Measurements from ENCODE around the gene PLEKHH1.

Gene PLEKHH1

DNA sequence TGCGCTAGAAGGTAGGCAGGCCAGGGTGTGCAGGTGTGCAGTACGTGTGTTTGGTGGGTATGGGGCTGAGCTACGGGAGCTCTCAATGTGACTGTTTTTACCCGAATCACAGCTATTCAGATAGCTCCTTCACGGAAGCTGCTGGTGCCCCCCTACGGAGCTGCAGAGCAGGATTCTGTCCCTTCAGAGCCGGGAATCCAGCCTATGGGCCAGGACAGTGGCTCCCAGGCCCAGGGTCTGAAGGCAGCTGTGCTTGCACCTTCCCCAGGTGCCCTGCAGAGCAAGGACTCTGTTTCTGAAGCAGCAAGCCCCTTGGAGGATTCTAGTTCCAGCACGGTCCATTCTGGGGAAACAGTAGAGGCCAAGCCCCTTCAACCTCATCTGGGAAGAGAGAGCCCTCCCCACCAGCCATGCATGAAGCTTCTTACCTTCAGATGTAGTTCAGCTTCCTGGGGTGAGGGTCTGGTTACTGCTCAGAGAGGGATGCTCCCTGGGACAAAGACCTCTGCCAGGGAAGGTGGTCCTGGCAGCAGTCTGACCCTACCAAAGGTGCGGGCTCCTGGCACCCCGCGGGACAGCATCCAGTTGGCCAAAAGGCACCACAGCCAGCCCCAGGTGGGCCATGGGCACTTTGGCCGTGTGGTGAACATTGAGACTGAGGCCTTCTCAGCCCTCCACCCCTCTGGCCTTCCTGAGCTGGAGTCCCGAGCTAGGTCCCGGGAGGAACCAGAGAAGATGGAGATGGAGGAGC lies 29.1 kb downstream of the PLEKHH1 start:
- no peak for DNase-seq (ENCODE audit: low read depth, low spot score)

DNA sequence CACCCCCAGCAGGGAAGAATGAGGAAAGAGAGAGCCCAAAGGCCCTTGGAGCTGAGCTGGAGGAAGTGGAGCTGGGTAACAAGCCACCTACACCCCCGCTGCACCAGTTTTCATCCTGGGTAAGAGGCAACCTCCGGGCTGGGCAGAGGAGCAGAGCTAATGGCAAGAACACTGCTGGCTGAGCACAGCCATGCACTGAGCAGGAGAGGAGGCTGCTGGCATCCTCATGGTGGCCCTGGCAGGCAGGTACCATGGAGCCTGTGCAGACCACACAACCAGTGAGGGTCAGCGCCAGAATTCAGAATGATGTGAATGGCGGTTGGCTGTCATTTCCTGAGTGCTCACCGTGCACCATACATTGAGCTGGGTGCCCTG lies 29.7 kb downstream of the PLEKHH1 start:
- DNase-seq (ENCODE audit: low read depth, low spot score), result no peak

DNA sequence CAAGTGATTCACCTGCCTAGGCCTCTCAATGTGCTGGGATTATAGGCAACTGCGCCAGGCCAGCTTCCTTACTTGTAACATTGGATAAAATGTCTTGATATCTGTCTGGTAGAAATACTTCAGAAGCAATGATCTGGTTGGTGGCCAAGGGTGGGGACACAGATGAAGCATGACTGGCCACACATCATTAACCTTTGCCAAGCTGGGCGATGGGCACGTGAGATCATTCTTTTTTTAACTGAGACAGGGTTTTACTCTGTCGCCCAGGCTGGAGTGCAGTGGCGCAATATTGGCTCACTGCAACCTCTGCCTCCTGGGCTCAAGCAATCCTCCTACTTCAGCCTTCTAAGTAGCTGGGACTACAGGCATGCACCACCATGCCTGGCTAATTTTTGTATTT lies 31.1 kb downstream of the PLEKHH1 start:
- no peak for DNase-seq (ENCODE audit: low read depth, low spot score)

DNA sequence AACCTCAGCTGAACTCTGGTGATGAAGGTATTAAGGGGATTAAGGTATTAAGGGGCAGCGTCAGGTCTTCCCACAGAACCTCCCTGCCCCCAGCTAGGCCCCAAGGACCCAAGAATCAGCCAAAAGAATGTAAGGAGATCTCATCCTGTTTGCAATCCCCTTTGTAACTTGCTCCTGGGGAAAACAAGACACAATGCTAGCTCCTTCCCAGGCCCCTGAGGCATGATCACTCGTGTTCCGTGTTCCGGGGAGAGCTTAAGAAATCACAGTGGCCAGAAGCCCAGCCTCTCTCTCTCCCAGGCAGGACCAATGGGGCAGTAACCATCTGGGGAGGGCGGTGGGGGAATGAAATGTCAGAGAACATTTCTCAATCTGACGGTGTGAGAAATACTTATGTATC lies 33.8 kb downstream of the PLEKHH1 start:
- DNase-seq (ENCODE audit: low read depth, low spot score), result no peak

DNA sequence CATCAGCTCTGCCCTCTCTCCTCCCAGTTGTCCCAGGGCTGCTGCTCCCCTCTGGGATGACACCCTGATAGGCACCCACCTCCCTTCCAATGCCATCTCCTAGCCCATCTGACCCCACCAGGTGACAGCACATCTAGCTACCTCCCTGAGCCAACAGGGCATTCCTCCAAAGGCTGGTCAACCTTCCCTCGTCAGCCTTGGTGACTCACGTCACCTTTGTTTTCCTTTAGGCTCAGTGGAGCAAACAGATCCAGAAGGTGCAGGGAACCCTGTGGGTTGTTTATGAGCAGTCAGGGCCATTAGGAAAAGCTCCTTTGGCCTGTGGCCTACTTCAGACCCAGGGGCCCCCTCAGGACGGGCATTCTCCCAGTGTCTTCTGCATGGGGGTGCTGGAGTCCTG lies 34.6 kb downstream of the PLEKHH1 start:
- DNase-seq (ENCODE audit: low read depth, low spot score), result no peak

- DNase-seq (ENCODE audit: low read depth, low spot score), result no peak
These were observed 36.0 kb downstream of the PLEKHH1 start for GRCh38 chr14:67569011-67569650.

- DNase-seq (ENCODE audit: low read depth, low spot score), result no peak
These were observed 36.7 kb downstream of the PLEKHH1 start for GRCh38 chr14:67569651-67570290.

- DNase-seq (ENCODE audit: low read depth, low spot score), result no peak
These were observed 37.4 kb downstream of the PLEKHH1 start for GRCh38 chr14:67570453-67570852.

- DNase-seq (ENCODE audit: low read depth, low spot score), result peak; percentile 52
These were observed 38.3 kb downstream of the PLEKHH1 start for GRCh38 chr14:67571275-67571990.

- no peak for DNase-seq (ENCODE audit: low read depth, low spot score)
These were observed 38.9 kb downstream of the PLEKHH1 start for GRCh38 chr14:67571991-67572323.

DNA sequence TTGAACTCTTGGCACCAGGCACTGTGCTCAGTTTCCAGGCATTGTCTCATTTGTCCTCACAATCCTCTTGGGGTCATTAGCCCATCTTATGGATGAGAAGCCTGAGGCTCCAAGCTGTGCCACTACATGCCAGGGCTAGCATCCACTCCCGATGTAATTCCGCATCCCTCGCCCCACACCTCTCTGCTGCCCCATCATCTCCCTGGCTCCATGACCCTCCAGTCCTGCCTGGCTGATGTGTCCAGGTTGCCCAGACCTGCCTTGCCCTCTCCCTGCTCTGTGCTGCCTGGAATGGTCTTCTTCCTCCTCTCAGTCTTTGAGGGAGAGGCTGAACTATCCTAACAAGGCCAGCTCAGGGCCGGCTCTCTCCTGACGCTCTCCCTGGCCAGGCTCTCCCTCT lies 39.5 kb downstream of the PLEKHH1 start:
- no peak for DNase-seq (ENCODE audit: low read depth, low spot score)

GRCh38 chr14:67573228-67574010 lies 40.3 kb downstream of the PLEKHH1 start:
- DNase-seq (ENCODE audit: low read depth, low spot score), result no peak

- DNase-seq (ENCODE audit: low read depth, low spot score), result no peak
These were observed 41.1 kb downstream of the PLEKHH1 start for GRCh38 chr14:67574156-67574555.

DNA sequence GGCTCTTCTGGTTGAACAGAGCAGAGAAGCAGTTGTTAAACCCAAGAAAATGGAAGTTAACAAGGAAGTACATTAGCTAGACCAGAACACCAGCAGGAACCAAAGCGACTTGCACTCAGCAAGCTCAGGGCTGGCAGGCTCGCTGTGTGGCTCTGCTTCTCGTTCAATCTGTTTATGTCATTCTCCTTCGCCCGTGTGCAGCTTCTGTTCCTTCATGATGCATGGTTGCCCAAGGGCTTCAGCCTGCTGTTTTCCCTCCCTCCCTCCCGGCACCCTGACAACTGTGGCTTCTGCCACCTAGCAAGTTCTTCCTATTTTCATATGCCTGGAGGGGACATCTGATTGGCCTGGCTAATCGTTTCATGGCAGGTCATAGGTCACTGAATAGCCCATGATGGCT lies 41.7 kb downstream of the PLEKHH1 start:
- DNase-seq (ENCODE audit: low read depth, low spot score), result no peak

DNA sequence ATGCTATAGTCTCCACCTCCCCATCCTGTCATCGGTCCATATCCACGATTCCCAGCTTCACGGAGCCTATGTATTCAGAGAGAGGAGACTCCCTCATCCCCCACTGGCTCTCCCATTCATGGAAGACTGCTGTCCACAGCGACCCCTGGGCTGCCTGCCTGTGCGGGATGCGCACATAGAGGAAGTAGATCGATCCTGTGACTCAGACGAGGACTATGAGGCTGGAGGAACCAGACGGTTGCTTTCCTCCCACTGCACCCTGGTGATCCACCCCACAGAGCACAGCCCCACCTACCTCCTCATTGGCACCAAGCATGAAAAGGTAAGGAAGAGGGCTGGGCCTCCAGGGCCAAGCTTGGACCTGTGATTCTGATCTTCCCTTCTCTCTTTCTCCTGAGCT lies 42.6 kb downstream of the PLEKHH1 start:
- DNase-seq (ENCODE audit: low read depth, low spot score), result no peak

GRCh38 chr14:67576216-67576955 lies 43.3 kb downstream of the PLEKHH1 start:
- no peak for DNase-seq (ENCODE audit: low read depth, low spot score)

- no peak for DNase-seq (ENCODE audit: low read depth, low spot score)
These were observed 44.2 kb downstream of the PLEKHH1 start for GRCh38 chr14:67577181-67577808.

- no peak for DNase-seq (ENCODE audit: low read depth, low spot score)
These were observed 45.0 kb downstream of the PLEKHH1 start for GRCh38 chr14:67577909-67578749.

- DNase-seq (ENCODE audit: low read depth, low spot score), result no peak
These were observed 46.0 kb downstream of the PLEKHH1 start for GRCh38 chr14:67579040-67579439.

DNA sequence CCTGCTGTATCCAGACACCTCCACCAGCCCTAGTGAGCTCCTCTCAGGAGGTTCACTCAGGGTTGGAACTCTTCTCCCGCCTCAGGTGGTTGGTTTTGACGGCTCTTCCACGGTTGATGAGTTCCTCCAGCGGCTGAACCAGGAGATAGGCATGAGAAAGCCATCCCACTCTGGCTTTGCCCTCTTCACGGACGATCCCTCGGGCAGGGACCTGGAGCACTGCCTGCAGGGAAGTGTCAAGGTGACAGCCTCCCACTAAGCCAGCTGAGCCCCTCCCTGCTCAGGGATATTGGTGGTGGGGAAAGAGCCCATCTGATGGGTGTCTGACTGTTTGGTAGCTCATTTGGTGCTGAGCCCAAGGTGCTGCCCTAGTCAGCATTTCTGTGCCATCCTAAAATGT lies 46.5 kb downstream of the PLEKHH1 start:
- no peak for DNase-seq (ENCODE audit: low read depth, low spot score)
